Anterior cingulate cortex (tissue), 58 donors: ENCODE results near the gene HHEX.
"Not testable (repeated sequence)": the region's sequence is repeated elsewhere in the genome, so short reads cannot be mapped to it uniquely, and the experiment has no call there.

Experiments used
- DNase-seq, 58 donors: peaks; one replicate each; lab custom pipeline; 2025; lab: John Stamatoyannopoulos, UW

HHEX gene

DNA sequence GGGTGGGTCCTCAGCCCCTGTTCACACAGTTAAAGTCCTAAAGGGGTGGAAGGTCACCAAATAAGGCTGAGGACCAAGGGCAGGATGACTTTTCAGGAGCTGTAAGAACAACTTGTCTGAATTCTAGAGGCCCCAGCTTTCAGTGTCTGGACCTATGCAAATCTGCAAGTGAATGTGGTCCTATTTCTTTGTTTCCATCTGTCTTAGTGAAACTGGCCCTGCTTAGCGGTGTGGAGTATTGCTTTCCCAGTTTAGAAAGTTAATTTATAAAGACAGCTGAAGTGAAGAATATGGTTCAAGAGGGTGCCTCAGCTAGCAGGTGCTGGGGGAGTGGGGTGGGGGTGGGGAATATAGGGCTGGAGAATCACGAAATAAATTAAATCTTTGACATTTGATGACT lies 40.1 kb downstream of the HHEX start:
- DNase-seq: no peak

DNA sequence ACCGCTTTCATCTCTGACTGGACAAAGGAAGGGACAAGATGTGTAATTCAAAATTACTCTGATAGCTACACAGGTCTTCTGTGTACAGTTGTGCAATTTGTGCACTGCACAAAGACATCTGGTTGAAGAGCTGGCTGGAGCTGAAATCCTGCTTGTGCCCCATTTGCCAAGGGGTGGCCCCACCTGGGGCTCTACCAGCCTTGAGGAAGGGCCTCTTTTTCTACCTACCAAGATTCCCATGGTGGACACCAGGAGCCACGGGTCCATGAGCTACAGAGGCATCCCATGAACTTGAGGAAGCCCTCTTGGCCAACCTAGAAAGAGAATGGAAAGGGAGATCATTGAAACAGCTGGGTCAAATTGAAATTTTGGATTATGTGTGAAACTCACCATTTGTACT lies 43.2 kb downstream of the HHEX start:
- no peak for DNase-seq

DNA sequence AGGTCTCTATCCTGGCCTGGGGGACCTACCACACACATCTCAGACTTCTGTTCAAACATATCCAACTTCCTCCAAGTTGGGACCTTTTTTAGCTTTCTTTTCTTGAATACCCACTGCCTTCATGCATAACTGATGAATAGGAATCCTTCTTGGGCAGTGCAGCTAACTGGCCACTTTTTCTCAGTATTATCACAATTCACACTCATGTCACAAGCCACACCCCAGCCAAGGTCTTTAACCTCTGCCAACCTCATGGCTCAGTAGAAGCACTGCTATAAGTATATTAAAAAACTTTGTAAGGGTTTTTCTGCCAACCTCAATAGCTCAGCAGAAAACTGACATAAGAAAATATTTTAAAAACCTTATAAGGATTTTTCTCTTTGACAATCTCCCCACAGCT lies 44.5 kb downstream of the HHEX start:
- DNase-seq: no peak

DNA sequence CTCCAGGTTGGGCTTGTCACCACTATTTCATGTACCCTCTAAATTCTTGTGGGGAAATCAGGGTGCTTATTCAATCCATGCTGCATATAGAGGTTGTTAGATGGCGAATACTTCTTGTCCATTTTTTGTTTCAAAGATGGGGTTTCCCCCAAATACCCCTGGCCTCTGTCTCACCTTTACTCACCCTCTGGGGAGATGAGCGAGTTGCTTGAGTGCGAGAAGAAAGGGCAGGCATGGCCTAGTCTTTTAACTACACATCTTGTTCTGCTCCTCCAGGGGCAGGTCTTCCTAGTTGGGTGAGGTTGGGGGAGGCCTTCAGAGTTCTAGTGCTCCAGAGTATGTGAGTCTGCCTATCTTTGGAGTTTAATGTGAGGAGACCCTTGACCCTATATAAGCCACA lies 46.2 kb downstream of the HHEX start:
- DNase-seq: no peak

DNA sequence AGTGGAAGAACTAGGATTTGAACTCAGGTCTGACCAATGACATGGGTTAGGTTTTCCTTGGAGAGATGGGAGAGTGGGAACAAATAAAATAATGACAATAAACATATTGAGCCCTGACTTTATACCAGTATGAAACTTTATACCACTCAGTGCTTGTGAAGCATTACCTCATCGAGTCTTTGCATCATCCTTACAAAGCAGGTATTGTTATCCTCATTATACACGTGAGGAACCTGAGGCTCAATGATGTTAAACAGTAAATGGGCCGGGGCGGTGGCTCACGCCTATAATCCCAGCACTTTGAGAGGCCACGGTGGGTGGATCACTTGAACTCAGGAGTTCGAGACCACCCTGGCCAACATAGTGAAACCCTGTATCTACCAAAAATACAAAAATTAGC lies 47.7 kb downstream of the HHEX start:
- DNase-seq: no peak

DNA sequence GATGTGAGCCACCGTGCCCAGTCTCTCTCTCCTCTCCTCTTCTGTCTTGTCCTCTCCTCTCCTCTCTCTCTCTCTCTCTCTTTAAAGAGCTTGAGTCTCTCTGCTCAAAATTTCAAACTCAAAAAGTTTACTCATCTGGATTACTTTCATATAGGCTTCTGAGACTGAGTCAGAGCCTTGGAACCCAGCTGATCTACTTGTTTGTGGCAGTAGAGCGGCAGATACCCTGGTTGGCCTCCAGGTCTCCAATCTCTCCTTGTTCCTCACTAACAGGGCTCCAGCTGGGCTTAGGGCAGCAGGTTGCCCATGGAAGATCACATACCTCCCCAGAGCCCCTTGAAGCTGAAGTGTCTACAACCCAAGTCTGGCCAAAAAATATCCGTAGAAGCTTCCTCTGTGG lies 51.0 kb downstream of the HHEX start:
- DNase-seq: no peak

DNA sequence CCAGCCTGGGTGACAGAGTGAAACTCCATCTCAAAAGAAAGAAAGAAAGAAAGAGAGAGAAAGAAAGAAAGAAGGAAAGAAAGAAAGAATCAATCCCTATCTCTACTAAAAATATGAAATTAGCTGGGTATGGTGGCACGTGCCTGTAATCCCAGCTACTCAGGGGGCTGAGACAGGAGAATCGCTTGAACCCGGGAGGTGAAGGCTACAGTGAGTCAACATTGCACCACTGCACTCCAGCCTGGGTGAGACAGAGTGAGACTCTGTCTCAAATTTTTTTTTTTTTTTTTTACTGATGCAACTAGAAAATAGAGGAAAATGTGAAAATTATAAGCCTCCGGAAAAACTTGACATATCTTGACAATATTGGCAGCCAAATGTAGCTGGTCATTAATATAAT lies 52.0 kb downstream of the HHEX start:
- not testable (repeated sequence) for DNase-seq

DNA sequence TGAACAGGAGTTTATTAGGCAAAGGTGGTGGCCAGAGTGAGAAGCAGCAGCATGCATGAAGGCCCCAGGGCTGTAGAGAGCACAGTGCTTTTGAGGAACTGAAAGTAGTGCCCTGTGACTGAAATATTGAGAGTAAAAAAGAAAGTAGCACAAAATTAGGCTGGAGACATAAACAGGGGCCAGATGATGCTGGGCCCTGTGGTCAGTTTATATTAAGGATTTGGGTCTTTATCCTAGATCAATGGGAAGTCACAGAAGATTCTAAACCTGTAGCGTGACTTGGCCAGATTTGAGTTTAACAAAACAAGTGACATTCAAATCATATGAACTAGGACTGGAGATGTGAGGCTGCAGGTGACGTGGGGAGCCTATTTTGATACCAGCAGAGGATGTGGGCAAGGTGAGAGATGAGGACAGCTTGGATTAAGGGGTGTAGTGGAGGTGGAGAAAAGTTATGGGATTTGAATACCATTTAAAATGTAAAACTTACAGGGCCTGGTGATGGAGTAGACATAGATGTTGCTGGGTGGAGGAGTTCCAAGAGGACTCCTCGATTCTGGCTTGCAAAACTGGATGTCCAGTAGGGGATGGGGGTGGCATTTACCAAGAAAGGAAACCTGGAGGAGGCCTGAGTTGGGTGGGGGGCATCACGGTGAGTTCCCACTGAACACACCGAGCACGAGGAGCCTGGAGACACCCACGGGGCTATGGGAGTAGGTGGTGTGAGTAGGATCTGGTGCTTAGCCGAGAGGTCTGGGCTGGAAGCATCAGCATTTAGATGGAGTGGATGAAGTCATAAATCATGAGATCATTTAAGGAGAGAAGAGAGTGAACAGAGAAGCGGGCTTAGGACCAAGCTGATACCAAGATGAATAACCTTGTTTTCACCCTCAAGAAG lies 52.8 kb downstream of the HHEX start:
- peak in 5 of 58 donors; percentile 0 to 27 (median 1) for DNase-seq
